Diencephalon (tissue), 1 donor: Measurements from ENCODE around the gene PSMG3. TPM values are rescaled to one million over a fixed set of nuclear protein-coding genes. Genes with fewer than 3 reads are reported as not detected.

Experiments
- total RNA-seq: library from RNA; depleted of rRNA; stranded (reverse); fragments of >200 nt; gene quantifications from one replicate; pipeline ENCODE4 v1.2.3, GENCODE V29; 2014

The PSMG3 gene, protein sequence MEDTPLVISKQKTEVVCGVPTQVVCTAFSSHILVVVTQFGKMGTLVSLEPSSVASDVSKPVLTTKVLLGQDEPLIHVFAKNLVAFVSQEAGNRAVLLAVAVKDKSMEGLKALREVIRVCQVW
- total RNA-seq: 25.1 TPM

DNA sequence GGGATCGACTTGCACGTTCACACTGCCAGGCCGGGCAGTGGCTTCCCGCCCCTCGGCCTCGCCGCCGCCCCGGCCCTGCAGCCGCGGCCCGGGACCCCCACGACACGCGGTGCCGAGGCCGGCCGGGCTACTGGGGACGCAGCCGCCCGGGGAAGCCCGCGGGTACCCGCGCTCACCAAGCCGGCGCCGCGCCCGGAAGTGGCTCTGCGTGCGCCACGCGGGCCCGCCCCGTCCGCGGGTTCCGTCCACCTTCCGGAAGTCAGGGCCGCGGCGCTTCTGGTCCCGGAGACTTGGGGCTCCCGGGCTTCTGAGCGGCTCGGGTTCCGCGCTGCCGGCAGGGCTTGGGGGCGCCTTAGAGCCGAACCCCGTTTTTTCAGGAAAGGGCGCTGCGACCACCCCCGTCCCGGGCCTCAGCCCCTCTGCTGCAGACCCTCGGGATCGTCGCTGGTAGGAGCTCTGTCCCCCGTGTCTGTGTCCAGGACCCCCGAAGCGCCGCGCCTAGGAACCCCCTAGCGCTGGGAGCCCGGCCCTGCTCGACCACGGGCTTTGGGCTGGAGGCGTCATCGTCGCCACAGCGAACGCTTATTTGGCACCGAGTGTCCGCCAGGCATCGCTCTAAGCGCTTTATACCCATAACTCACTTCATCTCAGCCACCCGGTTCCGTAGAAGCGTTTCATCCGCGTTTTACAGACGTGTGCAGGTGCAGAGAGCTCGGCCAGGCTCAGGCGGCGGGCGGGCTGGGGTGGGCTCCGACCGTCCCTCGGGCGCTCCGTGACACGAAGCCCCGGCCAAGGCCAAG, at the start of gene PSMG3:
TSS of gene PSMG3 (minus strand) at position 200 of the 800 bp plus-strand sequence. CDS start 693 bp downstream, outside the sequence.

DNA sequence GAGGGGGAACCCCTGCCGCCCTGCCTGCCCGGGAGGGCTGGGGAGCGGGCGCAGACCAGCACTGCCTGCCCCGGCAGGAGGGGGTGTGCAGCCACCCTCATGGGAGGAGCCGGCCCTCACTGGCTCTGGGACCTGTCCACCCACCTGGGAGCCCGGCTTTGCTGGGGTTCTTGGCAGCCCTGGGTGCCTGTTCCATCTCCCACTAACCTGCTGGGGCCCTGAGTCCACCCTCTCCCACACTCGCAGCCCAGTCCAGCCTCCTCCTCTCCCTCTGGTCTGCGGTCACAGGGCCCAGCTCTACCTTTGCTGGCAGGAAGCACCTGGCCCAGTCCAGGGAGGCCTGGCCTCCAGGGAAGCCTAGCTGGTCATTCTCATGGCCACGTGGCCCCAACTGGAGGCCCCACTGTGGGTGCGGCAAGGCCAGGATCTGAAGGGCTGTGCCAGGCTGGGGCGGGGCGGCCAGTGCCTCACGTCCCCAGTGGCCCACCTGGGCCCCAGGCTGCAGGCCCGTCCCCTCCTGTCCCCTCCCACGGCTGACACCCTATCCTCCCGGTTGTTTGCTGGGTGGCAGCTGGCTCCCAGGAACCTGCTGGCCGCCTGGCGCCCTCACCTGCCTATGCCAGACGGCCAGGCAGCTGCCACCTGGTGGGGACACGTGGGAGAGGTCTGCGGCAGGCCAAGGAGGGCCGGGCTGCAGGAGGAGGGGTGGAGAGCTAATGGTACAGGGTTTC, 13.9 kb downstream of the PSMG3 start, which contains the start of gene TMEM184A:
TSS of gene TMEM184A (minus strand) at position 393 of the 731 bp plus-strand sequence. CDS start 721 bp downstream, outside the sequence.

Other genes with a start within 250 kb of the PSMG3 start
- 8.1 TPM for gene MICALL2, start 110.6 kb downstream of the PSMG3 start, total RNA-seq
- gene INTS1, start 65.6 kb downstream of the PSMG3 start, total RNA-seq: 38.1 TPM
- gene MAFK, start 39.3 kb downstream of the PSMG3 start, total RNA-seq: 9.5 TPM
- under 0.01 TPM for gene TMEM184A, start 13.8 kb downstream of the PSMG3 start, total RNA-seq
- 11.3 TPM for gene ELFN1, start 100.2 kb upstream of the PSMG3 start, total RNA-seq